T-helper 9 cell (primary cell): ENCODE results near the gene TMIE.

Experiments
- DNase-seq: peaks from one replicate; pipeline ENCODE4 v3.0.0-alpha.2; 2020

Gene TMIE

DNA sequence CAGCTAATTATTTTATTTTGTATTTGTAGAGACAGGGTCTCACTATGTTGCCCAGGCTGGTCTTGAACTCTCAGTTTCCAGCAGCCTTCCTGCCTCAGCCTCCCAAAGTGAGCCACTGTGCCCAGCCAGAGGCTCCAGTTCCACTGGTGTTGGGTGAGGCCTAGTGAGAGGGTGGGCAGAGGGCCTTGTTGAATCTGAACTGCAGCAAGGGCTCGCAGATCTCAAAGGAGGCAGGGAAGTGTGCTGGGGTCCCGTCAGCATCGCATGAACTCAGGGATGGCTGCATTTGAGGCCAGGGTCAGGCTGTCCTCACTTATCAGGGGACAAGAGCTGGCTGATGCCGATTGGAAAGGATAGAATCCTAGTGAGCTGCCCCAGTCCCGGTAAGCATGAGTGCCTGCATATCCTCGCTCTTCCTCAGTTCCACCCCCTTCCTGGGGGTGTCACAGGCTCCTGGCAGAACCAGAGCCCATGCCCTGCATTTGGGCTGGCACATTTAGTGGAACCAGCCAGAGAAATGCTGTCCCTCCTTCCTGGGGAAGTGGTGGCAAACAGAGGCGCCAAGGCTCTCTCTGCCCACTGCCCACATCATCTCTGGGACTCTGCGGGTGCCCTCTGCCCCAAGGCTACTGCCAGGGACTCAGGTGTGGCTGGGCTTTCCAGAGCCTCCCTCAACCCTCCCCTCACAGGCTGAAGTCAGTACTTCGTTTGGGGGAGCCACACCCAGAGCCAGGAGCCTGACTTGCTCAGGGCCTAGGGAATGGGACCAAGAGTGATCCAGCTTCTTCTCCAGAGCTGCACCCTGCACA lies 31.8 kb upstream of the TMIE start:
- DNase-seq, result no peak

DNA sequence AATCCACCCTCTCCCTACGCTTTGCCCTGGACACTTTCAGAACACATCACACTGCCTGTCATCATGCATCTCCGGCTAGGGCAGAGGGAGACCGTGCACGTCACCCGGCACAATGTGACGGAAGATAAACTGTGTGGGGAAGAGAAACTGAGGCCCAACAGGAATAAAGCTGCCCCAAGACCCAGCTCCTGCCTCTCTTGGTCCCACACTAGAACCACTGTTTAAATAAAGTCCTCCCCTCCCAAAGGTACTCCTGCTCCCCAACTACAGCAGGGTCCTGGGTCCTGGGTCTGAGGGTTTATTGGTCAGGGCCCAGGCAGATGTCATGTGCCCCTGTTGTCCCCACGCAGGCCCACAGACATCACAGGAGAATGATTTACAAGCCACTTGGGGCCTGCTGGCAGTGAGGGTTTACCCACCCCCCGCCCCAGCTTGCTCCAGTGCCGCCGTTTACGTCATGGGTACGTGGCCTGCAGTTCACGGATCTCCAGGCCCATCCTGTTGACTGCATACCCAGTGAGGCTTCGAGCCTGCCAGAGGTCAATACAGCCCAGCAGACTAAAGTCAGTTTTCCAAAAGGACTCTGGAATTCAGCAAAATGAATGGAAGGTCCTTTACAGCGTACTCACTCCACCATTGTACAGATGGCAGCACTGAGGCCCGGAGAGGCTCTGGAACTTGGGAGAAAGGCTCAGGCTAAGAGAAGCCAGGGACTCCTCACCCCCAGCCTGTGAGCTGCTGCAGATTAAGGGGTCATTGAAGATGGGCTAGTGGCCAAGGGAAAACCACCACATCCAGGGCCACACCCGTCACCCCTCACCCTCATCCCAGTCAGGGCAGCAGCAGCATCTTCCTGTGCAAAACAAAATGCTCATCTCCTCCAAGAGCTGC lies 30.9 kb upstream of the TMIE start:
- DNase-seq, result no peak

DNA sequence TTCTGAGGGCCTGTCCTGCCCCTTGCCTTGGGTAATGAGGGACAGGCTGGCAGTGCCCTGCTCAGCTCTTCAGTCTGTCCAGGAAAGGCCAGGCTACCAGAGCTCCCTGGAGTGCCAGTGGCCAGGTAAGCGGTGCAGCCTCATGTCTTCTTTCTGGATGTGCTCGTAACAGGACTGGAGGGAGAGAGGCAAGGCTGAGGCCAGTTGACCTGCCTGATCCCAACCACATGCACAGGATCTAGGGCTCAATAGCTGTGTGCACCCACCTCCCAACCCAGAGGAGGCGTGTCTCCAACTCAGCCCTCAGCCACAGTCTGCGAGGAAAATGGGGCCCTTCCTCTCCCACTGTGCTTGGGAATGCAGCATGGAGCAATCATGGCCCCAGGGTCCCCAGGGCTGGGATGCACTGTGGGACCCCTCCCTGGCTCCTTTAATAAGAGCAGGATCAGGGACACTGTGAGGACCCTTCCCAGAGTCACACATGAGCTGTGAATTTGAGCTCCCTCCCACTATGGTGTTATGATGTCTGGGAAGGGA lies 30.2 kb upstream of the TMIE start:
- DNase-seq, result no peak

GRCh38 chr3:46671541-46672348 lies 29.4 kb upstream of the TMIE start:
- no peak for DNase-seq

GRCh38 chr3:46672349-46672695 lies 28.9 kb upstream of the TMIE start:
- no peak for DNase-seq

- DNase-seq, result no peak
These were observed 27.8 kb upstream of the TMIE start for GRCh38 chr3:46673151-46674030.

DNA sequence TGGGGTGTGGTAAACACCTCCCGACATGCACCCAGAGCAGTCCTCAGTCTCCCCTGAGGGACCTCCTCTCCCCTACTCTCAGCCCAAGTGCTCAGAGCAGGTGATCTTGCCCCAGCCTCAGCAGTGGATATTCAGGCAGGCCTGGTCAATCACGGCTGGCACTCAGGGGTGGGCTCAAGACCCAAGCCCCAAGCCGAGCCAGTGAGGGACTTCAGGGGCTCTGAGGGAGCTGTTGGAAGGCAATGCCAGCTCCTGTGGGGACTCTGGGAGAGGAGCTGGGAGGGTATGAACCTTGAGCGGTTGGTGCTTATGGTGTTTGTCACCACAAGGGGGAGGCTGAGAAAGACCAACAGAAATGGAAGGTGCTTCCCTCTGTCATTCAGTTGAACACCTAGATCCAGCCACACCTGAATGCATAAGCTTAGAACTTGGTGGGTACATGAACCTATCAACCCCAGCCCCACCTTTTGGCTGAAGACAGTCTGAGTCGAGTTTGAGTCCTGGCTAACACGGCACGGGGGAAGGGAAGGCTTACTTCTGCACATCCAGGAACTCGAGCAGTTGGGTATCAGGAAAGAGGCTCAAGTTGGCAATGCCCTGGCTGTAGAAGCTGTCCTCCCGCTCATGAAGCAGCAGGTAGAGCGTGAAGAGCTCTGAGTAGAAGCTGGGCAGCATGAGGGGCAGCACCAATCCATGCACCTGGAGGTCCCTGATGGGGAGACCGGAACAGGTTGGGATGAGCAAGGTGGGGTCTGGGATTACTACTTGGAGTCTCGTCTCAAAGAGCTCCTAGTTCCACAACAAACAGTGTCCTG lies 27.0 kb upstream of the TMIE start:
- DNase-seq, result no peak

DNA sequence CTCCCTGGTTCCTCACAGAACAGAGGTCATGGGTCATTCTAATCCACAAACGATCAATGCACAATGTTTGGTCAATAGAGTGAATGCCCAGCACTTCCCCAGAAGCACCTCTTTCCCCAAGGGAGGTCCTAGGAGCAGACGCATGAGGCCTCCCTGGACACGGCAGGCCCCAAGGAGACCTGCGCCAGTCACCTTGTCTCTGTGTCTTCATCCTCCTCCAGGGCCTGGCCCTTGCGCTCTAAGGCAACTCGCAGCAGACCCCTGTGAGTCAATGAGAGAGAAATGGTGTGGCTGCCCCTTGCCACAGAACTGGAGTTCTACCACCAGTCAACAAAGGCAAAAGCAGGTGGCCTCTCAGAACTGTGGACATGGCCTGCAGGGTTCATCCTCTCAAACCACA lies 25.8 kb upstream of the TMIE start:
- DNase-seq, result no peak

GRCh38 chr3:46675843-46676567 lies 25.2 kb upstream of the TMIE start:
- DNase-seq, result no peak

- DNase-seq, result no peak
These were observed 24.4 kb upstream of the TMIE start for GRCh38 chr3:46676601-46677410.

DNA sequence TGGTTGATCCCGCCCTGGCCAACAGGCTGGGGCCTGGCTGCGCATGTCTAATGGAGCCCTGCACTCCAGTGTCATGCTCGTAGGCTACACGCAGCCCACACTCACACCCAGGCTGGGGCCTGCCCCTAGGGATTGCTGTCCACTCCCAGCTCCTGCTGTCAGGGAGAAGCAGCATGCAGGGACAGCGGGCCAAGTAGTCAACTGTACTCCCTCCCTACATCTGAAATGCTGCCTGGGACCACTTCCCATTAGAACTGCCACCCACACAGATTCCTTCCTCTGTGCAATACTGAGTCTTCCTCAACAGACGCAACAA lies 23.8 kb upstream of the TMIE start:
- no peak for DNase-seq

GRCh38 chr3:46678280-46678679 lies 22.9 kb upstream of the TMIE start:
- no peak for DNase-seq

DNA sequence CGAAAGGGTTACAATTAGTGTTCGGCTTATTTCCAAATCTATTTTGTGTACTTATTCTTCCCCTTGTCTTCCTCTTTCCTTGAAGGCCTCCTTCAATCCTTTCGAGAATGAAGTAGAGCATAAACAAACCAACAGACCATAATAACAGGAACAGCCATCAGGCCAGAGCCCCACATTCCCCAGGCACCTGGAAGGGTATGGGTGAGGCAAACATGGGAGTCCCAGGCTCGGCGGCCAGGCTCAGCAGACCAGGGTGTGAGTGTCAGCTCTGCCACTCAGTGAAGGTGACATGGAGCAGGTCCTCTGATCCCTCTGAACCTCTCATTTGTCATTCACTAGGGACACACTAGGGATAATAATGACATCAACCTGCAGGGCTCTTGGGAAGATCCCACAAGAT lies 21.5 kb upstream of the TMIE start:
- no peak for DNase-seq

DNA sequence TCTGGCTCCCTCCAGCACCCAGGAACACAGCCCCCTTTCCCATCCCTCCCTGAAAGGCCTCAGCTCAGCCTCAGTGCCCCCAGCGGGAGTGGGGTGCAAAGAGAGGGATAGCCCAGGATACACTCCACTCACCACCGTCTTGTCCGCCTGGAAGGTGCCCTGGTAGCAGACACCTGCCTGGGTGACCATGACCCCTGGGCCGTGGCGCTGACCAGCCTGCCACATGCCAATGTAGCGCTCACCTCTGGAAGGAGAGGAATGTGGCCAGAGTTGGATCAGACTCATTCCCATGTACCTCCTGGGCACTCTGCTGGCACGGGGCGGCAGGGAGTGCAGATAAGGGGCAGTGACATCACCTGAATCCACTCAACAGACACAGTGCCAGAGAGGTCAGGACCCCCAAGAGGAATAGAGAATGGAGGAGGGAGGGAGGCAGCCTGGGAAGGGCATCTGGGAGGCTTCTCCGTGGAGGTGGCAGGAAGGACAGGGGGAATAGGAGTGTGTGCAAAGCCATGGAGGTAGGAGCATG lies 20.8 kb upstream of the TMIE start:
- DNase-seq, result no peak

DNA sequence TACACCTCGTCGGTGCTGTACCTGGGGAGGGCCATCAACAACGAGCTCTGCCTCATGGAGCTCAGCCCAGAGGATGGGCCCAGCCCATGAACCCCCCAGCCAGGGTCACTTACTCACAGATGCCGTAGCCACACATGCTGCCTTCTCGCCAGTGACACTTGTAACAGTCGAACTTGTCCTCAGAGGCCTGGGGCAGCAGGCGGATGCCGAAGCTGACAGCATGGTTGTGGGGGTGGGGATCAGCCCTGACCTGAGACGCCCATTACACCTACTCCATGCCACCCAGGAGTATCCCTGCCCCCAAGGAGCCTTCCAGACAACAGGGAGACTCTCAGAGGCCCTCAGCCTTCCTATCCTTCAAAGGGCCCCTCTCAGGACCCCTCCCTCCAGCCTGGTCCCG lies 19.8 kb upstream of the TMIE start:
- no peak for DNase-seq

DNA sequence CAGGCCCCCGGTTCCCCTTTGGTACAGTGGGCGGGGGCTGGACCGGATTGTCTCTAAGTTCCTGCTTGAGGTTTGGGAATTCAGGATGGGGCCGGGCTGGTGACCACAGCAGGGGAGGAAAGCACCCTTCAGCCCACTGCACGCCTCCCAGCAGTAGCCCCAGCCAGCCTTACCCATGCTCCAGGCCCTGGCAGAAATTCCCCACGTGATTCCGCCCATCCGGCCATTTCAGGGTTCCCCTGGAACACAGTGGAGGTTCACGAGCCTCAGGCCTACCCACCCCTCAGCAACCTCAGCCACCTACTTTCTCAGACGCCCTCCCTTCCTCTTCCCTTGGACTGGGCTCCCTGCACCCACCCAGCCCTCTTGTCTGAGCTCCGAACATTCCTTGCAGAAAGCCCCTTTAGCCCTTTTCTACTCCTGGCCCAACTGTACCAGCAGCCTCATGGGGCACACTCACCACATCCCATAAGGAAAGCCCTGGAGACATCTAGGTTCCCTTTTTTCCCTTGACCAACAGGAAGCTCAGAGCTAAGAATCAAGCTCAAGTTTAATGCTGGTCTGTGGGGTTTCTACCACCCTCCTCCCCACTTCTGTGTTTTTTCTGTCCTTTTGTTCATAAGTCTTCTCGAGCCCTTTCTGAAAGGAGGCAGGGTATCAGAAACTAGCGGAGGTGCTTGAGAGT lies 19.2 kb upstream of the TMIE start:
- no peak for DNase-seq

DNA sequence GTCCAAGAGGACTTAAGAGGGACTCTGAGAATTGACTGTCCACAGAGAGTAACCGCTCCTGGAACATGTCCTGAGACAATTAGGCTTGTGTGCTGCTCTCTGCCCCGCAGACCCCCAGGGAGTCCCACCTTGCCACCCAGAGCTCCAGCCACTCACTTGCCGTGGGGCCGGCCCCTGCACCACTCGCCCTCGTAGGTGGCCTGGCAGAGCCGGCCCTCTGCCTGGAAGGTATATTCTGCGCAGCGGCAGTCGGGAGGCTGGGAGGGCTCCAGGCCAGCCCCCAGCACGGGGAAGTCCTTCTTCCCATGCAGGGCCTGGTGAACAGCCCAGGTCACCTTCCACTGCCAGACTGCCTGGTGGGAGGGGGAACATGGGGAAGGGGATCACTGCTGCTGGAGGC lies 18.2 kb upstream of the TMIE start:
- no peak for DNase-seq

GRCh38 chr3:46684891-46685290 lies 16.3 kb upstream of the TMIE start:
- DNase-seq, result no peak

GRCh38 chr3:46685446-46685845 lies 15.7 kb upstream of the TMIE start:
- DNase-seq, result no peak
